HCT116 (cell line): ENCODE results near the gene SLC25A25.

Source experiments
- CTCF ChIP-seq, 3 experiments: fragments of 200-600 bp in 1 of 3; sonication (generic) in 1 of 3; IDR thresholded peaks in 2 of 3; conservative IDR thresholded peaks in 1 of 3; 2 replicates each; pipeline ENCODE4 v1.5.1; 2012 to 2017; ENCODE audit warnings: low read depth in 2 of 3, low read length in 2 of 3, antibody characterized with exemption in 1 of 3, borderline replicate concordance in 1 of 3, control low read depth in 1 of 3, mild to moderate bottlenecking in 1 of 3, mixed read lengths in 1 of 3, mixed run types in 1 of 3, moderate library complexity in 1 of 3; ENCODE audit not compliant: insufficient read depth in 1 of 3
- EGR1 ChIP-seq: IDR thresholded peaks from 2 replicates; pipeline ENCODE4 v1.6.1; 2012; ENCODE audit warnings: low read depth
- EZH2 ChIP-seq: fragments of 200-600 bp; sonication (generic); IDR thresholded peaks from 2 replicates; pipeline ENCODE4 v1.6.1; 2017; ENCODE audit warnings: antibody characterized with exemption, mixed run types
- EZH2phosphoT487 ChIP-seq: fragments of 200-600 bp; IDR thresholded peaks from 2 replicates; pipeline ENCODE4 v1.6.1; 2018; ENCODE audit warnings: antibody characterized with exemption, borderline replicate concordance
- MAX ChIP-seq: IDR thresholded peaks from 2 replicates; pipeline ENCODE4 v1.6.1; 2012
- POLR2A ChIP-seq: IDR thresholded peaks from 2 replicates; pipeline ENCODE4 v1.7.0; 2011; ENCODE audit warnings: borderline replicate concordance; ENCODE audit not compliant: insufficient read depth, insufficient read length; ENCODE audit errors: extremely low read depth
- POLR2AphosphoS5 ChIP-seq: IDR thresholded peaks from 2 replicates; pipeline ENCODE4 v1.6.1; 2011; ENCODE audit warnings: mild to moderate bottlenecking, low read depth, low read length, moderate library complexity
- RAD21 ChIP-seq: IDR thresholded peaks from 2 replicates; pipeline ENCODE4 v1.6.1; 2012; ENCODE audit warnings: low read depth, mild to moderate bottlenecking
- REST ChIP-seq: IDR thresholded peaks from 2 replicates; pipeline ENCODE4 v1.6.1; 2012; ENCODE audit warnings: low read depth
- SP1 ChIP-seq: IDR thresholded peaks from 2 replicates; pipeline ENCODE4 v1.6.1; 2012; ENCODE audit warnings: low read depth
- YY1 ChIP-seq: IDR thresholded peaks from 2 replicates; pipeline ENCODE4 v1.6.1; 2011; ENCODE audit warnings: low read length, low read depth, moderate library complexity, mild to moderate bottlenecking; ENCODE audit not compliant: insufficient replicate concordance; ENCODE audit errors: extremely low read depth
- ZNF274 ChIP-seq: fragments of 200-500 bp; sonication (Bioruptor generic); IDR thresholded peaks from 2 replicates; pipeline ENCODE4 v1.6.1; 2014; ENCODE audit warnings: mild to moderate bottlenecking, low read depth, low read length, inconsistent platforms

GRCh38 chr9:128084746-128085145, 16.7 kb downstream of the SLC25A25 start:
- TF ChIP-seq EGR1 (no peak), YY1 (no peak), ZNF274 (no peak), MAX (no peak), CTCF (IDR thresholded peaks at IDR 0.05 in 2 of 3, conservative IDR thresholded peaks at IDR 0.05 in 1 of 3; ENCODE audit: borderline replicate concordance in 1 of 3, insufficient read depth in 1 of 3, low read depth in 2 of 3, low read length in 2 of 3) (no peak), POLR2A (no peak), REST (no peak), EZH2 (no peak), POLR2AphosphoS5 (no peak), SP1 (no peak), RAD21 (no peak), EZH2phosphoT487 (no peak)
